Nephron progenitor cell (in vitro differentiated cells): Measurements from ENCODE around the gene NCR2.
A peak's percentile ranks its signal among the peaks of the same experiment; 100 is the strongest.

Source experiments
- DNase-seq: peaks from one replicate; pipeline ENCODE4 v3.0.0; 2021
- H3K27ac Mint-ChIP-seq: 2 replicates; pipeline ENCODE4 v1.8.0; 2021; ENCODE audit warnings: mild to moderate bottlenecking, moderate library complexity, mixed read lengths
- H3K27me3 Mint-ChIP-seq: 2 replicates; pipeline ENCODE4 v1.8.0; 2021; ENCODE audit warnings: mild to moderate bottlenecking, low read depth, mixed read lengths; ENCODE audit not compliant: poor library complexity
- H3K36me3 Mint-ChIP-seq: 2 replicates; pipeline ENCODE4 v1.8.0; 2021; ENCODE audit warnings: low read depth, mixed read lengths
- H3K4me1 Mint-ChIP-seq: 2 replicates; pipeline ENCODE4 v1.8.0; 2021; ENCODE audit warnings: mixed read lengths
- H3K4me3 Mint-ChIP-seq: 2 replicates; pipeline ENCODE4 v1.8.0; 2021; ENCODE audit warnings: mild to moderate bottlenecking, moderate library complexity, mixed read lengths
- H3K9me3 Mint-ChIP-seq: 2 replicates; pipeline ENCODE4 v1.8.0; 2021; ENCODE audit warnings: mild to moderate bottlenecking, moderate library complexity, mixed read lengths
- CTCF ChIP-seq: fragments of 200-600 bp; sonication (generic); IDR thresholded peaks from 2 replicates; pipeline ENCODE4 v1.5.0; 2021; ENCODE audit warnings: antibody characterized with exemption

Gene NCR2

GRCh38 chr6:41375598-41376151 lies 40.3 kb downstream of the NCR2 start:
- no peak overlapping the region for H3K27ac Mint-ChIP-seq
- peaks cover 9% of the 10 kb centered on the region for H3K9me3 Mint-ChIP-seq
- H3K4me3 Mint-ChIP-seq, result peak overlapping the region; percentile 74
- H3K27me3 Mint-ChIP-seq, result peaks cover 89% of the 10 kb centered on the region
- peaks cover 54% of the 10 kb centered on the region for H3K4me1 Mint-ChIP-seq
- H3K36me3 Mint-ChIP-seq, result no peaks in the 10 kb centered on the region
- peak; percentile 24 for DNase-seq
- no peak for TF ChIP-seq CTCF

GRCh38 chr6:41376176-41376575 lies 40.8 kb downstream of the NCR2 start:
- no peak for TF ChIP-seq CTCF
- Mint-ChIP-seq H3K4me3 (peak overlapping the region; percentile 74), H3K9me3 (peaks cover 9% of the 10 kb centered on the region), H3K4me1 (peaks cover 49% of the 10 kb centered on the region), H3K27me3 (peaks cover 89% of the 10 kb centered on the region), H3K27ac (no peak overlapping the region), H3K36me3 (no peaks in the 10 kb centered on the region)
- DNase-seq, result no peak

- peaks cover 40% of the 10 kb centered on the region for H3K4me1 Mint-ChIP-seq
- H3K27ac Mint-ChIP-seq, result no peak overlapping the region
- H3K9me3 Mint-ChIP-seq, result peaks cover 9% of the 10 kb centered on the region
- no peak for TF ChIP-seq CTCF
- no peaks in the 10 kb centered on the region for H3K36me3 Mint-ChIP-seq
- peaks cover 92% of the 10 kb centered on the region for H3K27me3 Mint-ChIP-seq
- no peak overlapping the region for H3K4me3 Mint-ChIP-seq
- DNase-seq, result no peak
These were observed 41.7 kb downstream of the NCR2 start for GRCh38 chr6:41377071-41377470.

GRCh38 chr6:41379306-41379705 lies 43.9 kb downstream of the NCR2 start:
- Mint-ChIP-seq H3K36me3 (no peaks in the 10 kb centered on the region), H3K9me3 (peaks cover 22% of the 10 kb centered on the region), H3K27ac (no peak overlapping the region), H3K4me1 (peaks cover 26% of the 10 kb centered on the region), H3K4me3 (no peak overlapping the region), H3K27me3 (peaks cover 78% of the 10 kb centered on the region)
- no peak for DNase-seq
- TF ChIP-seq CTCF, result no peak

- H3K27ac Mint-ChIP-seq, result no peak overlapping the region
- H3K4me1 Mint-ChIP-seq, result no peaks in the 10 kb centered on the region
- H3K9me3 Mint-ChIP-seq, result peaks cover 21% of the 10 kb centered on the region
- TF ChIP-seq CTCF, result no peak
- DNase-seq, result no peak
- no peak overlapping the region for H3K4me3 Mint-ChIP-seq
- H3K27me3 Mint-ChIP-seq, result peaks cover 6% of the 10 kb centered on the region
- H3K36me3 Mint-ChIP-seq, result no peaks in the 10 kb centered on the region
These were observed 51.2 kb downstream of the NCR2 start for GRCh38 chr6:41386594-41386993.

- Mint-ChIP-seq H3K4me3 (no peak overlapping the region), H3K27me3 (peaks cover 33% of the 10 kb centered on the region), H3K9me3 (peaks cover 46% of the 10 kb centered on the region), H3K36me3 (peaks cover 10% of the 10 kb centered on the region), H3K27ac (no peak overlapping the region), H3K4me1 (no peaks in the 10 kb centered on the region)
- DNase-seq, result no peak
- TF ChIP-seq CTCF, result no peak
These were observed 56.8 kb downstream of the NCR2 start for GRCh38 chr6:41392246-41392645.
